Measurements from ENCODE around the gene SH3RF3. TPM values are rescaled to one million over a fixed set of nuclear protein-coding genes. Genes with fewer than 3 reads are reported as not detected.
A peak's percentile ranks its signal among the peaks of the same experiment; 100 is the strongest.

The SH3RF3 gene
- total RNA-seq, 1 experiment from 2014 or later, result 4.9 TPM

DNA sequence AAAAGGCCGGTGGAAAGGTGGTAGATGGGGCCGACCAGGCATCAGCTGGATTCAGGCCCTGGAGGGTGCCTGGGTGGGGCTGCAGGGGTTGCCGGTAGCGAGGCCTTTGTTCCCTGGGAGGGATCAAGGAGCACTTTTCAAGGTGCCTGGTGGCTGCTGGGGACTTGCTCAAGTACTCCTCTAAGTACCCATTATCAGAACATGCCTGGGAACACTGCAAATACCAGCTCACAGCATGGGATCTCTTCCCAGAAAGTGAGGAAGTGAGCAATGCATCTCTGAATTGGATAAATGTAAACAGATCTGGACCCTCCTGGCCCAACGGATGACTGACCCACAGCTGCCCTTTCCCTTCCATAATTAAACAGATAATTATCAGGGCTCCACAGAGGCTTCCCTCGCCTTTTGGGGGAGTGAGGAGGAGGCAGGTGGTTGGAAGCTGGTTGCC, 210.5 kb downstream of the SH3RF3 start:
- intact Hi-C loops (cut with micrococcal nuclease; ENCODE audit: unreplicated experiment), result no loop called here

DNA sequence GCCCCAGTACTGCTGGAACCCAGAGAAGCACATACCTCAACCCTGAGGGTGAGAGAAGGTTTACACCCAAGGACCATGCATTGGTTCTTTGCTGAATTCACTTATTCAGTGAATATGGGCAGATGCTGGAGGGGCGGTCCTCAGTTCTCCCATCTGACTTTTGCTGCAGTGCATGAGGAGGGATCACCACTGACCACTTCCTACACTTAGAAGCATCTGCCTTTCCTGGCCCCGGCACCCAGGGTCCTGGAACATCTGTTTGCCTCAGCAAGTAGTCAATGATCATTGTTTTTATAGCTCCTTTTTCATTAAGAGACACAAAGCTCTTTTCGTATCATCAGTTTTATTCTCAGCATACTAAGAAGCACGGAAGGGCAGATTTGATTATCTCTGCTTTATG, 211.4 kb downstream of the SH3RF3 start:
- no peaks in the 10 kb centered on the region for H3K27me3 ChIP-seq (ENCODE audit: control insufficient read depth, insufficient read depth, low read length)
- ATAC-seq (no peak), DNase-seq (ENCODE audit: low read depth, low spot score) (no peak)
- no peaks in the 10 kb centered on the region for H3K36me3 ChIP-seq (ENCODE audit: control insufficient read depth, insufficient read depth, low read length)
- no peak overlapping the region for H3K27ac ChIP-seq (ENCODE audit: low read length)
- TF ChIP-seq, protein P1, sequence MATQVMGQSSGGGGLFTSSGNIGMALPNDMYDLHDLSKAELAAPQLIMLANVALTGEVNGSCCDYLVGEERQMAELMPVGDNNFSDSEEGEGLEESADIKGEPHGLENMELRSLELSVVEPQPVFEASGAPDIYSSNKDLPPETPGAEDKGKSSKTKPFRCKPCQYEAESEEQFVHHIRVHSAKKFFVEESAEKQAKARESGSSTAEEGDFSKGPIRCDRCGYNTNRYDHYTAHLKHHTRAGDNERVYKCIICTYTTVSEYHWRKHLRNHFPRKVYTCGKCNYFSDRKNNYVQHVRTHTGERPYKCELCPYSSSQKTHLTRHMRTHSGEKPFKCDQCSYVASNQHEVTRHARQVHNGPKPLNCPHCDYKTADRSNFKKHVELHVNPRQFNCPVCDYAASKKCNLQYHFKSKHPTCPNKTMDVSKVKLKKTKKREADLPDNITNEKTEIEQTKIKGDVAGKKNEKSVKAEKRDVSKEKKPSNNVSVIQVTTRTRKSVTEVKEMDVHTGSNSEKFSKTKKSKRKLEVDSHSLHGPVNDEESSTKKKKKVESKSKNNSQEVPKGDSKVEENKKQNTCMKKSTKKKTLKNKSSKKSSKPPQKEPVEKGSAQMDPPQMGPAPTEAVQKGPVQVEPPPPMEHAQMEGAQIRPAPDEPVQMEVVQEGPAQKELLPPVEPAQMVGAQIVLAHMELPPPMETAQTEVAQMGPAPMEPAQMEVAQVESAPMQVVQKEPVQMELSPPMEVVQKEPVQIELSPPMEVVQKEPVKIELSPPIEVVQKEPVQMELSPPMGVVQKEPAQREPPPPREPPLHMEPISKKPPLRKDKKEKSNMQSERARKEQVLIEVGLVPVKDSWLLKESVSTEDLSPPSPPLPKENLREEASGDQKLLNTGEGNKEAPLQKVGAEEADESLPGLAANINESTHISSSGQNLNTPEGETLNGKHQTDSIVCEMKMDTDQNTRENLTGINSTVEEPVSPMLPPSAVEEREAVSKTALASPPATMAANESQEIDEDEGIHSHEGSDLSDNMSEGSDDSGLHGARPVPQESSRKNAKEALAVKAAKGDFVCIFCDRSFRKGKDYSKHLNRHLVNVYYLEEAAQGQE (IDR thresholded peaks at IDR 0.05; ENCODE audit: insufficient read depth in 1 of 2, low read depth in 2 of 2, low read length in 1 of 2), result no peak
- TF ChIP-seq, protein P2, sequence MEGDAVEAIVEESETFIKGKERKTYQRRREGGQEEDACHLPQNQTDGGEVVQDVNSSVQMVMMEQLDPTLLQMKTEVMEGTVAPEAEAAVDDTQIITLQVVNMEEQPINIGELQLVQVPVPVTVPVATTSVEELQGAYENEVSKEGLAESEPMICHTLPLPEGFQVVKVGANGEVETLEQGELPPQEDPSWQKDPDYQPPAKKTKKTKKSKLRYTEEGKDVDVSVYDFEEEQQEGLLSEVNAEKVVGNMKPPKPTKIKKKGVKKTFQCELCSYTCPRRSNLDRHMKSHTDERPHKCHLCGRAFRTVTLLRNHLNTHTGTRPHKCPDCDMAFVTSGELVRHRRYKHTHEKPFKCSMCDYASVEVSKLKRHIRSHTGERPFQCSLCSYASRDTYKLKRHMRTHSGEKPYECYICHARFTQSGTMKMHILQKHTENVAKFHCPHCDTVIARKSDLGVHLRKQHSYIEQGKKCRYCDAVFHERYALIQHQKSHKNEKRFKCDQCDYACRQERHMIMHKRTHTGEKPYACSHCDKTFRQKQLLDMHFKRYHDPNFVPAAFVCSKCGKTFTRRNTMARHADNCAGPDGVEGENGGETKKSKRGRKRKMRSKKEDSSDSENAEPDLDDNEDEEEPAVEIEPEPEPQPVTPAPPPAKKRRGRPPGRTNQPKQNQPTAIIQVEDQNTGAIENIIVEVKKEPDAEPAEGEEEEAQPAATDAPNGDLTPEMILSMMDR (IDR thresholded peaks at IDR 0.05), result no peak
- TF ChIP-seq TCF7L2 (IDR thresholded peaks at IDR 0.05; ENCODE audit: low read depth, low read length) (no peak), SIN3A (IDR thresholded peaks at IDR 0.05; ENCODE audit: borderline replicate concordance, insufficient read depth, low read depth, low read length) (no peak), POLR2AphosphoS5 (IDR thresholded peaks at IDR 0.05; ENCODE audit: low read depth, low read length) (no peak)
- H3K9me3 ChIP-seq (ENCODE audit: control insufficient read depth, insufficient read depth, low read depth, low read length), result no peaks in the 10 kb centered on the region
- POLR2A ChIA-PET, result no interaction called here
- no peaks in the 10 kb centered on the region for H3K4me1 ChIP-seq (ENCODE audit: control insufficient read depth, insufficient read depth, low read length)
- in situ Hi-C loops (cut with HindIII; ENCODE audit: low pct_unique_long_range_greater_than_20kb, low sequenced_read_pairs), result no loop called here
- CTCF ChIA-PET, result no interaction called here
- no peak overlapping the region for H3K4me3 ChIP-seq (ENCODE audit: low read depth in 2 of 2, low read length in 2 of 2)
- BruUV-seq (replicated peaks), result no TSS peak
- intact Hi-C loops (cut with micrococcal nuclease; ENCODE audit: unreplicated experiment), result no loop called here

More for the DNA sequence above, 210.5 kb downstream of the SH3RF3 start:
- no peaks in the 10 kb centered on the region for H3K4me1 ChIP-seq (ENCODE audit: control insufficient read depth, insufficient read depth, low read length)
- no peak overlapping the region for H3K4me3 ChIP-seq (ENCODE audit: low read depth in 2 of 2, low read length in 2 of 2)
- H3K36me3 ChIP-seq (ENCODE audit: control insufficient read depth, insufficient read depth, low read length), result no peaks in the 10 kb centered on the region
- in situ Hi-C loops (cut with HindIII; ENCODE audit: low pct_unique_long_range_greater_than_20kb, low sequenced_read_pairs), result no loop called here
- no peak for DNase-seq (ENCODE audit: low read depth, low spot score)
- CTCF ChIA-PET, result no interaction called here
- TF ChIP-seq TCF7L2 (IDR thresholded peaks at IDR 0.05; ENCODE audit: low read depth, low read length), result no peak
- TF ChIP-seq, protein P2 (IDR thresholded peaks at IDR 0.05), result no peak
- POLR2A ChIA-PET, result no interaction called here
- H3K27me3 ChIP-seq (ENCODE audit: control insufficient read depth, insufficient read depth, low read length), result no peaks in the 10 kb centered on the region
- H3K9me3 ChIP-seq (ENCODE audit: control insufficient read depth, insufficient read depth, low read depth, low read length), result no peaks in the 10 kb centered on the region
- ATAC-seq, result peak; percentile 62
- no TSS peak for BruUV-seq (replicated peaks)
- no peak overlapping the region for H3K27ac ChIP-seq (ENCODE audit: low read length)

Measured in Panc1 (cell line).